Neural cell (in vitro differentiated cells): ENCODE measurements around the gene ASPDH. TPM values are rescaled to one million over a fixed set of nuclear protein-coding genes. Genes with fewer than 3 reads are reported as not detected.

ENCODE experiments used
- H2AFZ ChIP-seq: fragments of 200-600, 300-800 bp; sonication (generic), shearing (Covaris generic); 2 replicates; pipeline ENCODE4 v1.6.0; 2014; ENCODE audit warnings: low read depth, mild to moderate bottlenecking, antibody characterized with exemption, low read length, moderate library complexity
- H3F3A ChIP-seq: fragments of 200-600 bp; shearing (Covaris generic); 2 replicates; pipeline ENCODE4 v1.6.1; 2016; ENCODE audit warnings: mild to moderate bottlenecking, moderate library complexity, mixed read lengths, antibody characterized with exemption, low read length; ENCODE audit not compliant: insufficient read depth, poor library complexity, severe bottlenecking
- H3K27ac ChIP-seq: fragments of 200-600, 300-800 bp; sonication (generic), shearing (Covaris generic); 2 replicates; pipeline ENCODE4 v1.5.1; 2014; ENCODE audit warnings: mild to moderate bottlenecking, low read length, moderate library complexity
- H3K27me3 ChIP-seq: fragments of 300-800, 200-600 bp; sonication (generic), shearing (Covaris generic); 2 replicates; pipeline ENCODE4 v1.6.0; 2014; ENCODE audit warnings: mild to moderate bottlenecking, low read depth, low read length, moderate library complexity; ENCODE audit not compliant: insufficient read depth
- H3K36me3 ChIP-seq: fragments of 300-800, 200-600 bp; sonication (generic), shearing (Covaris generic); 2 replicates; pipeline ENCODE4 v1.5.1; 2014; ENCODE audit warnings: mild to moderate bottlenecking, antibody characterized with exemption, low read length, moderate library complexity; ENCODE audit not compliant: insufficient read depth
- H3K4me2 ChIP-seq: fragments of 300-800, 200-600 bp; sonication (generic), shearing (Covaris generic); 2 replicates; pipeline ENCODE4 v1.6.0; 2014; ENCODE audit warnings: mild to moderate bottlenecking, low read length
- H3K4me3 ChIP-seq: fragments of 300-800, 200-600 bp; sonication (generic), shearing (Covaris generic); 2 replicates; pipeline ENCODE4 v1.5.1; 2014; ENCODE audit warnings: mild to moderate bottlenecking, low read length, moderate library complexity
- H3K79me2 ChIP-seq: fragments of 200-600 bp; shearing (Covaris generic); replicated peaks from 2 replicates; pipeline ENCODE4 v1.6.0; 2014; ENCODE audit warnings: mild to moderate bottlenecking, low read length, moderate library complexity; ENCODE audit not compliant: insufficient read depth
- H3K9ac ChIP-seq: fragments of 300-800, 200-600 bp; sonication (generic), shearing (Covaris generic); 2 replicates; pipeline ENCODE4 v1.6.1; 2016; ENCODE audit warnings: mild to moderate bottlenecking, low read length, mixed read lengths
- H3K9me2 ChIP-seq: fragments of 200-600 bp; shearing (Covaris generic); 2 replicates; pipeline ENCODE4 v1.6.1; 2016; ENCODE audit warnings: mild to moderate bottlenecking, low read length, mixed read lengths; ENCODE audit not compliant: insufficient read depth
- H3K9me3 ChIP-seq: fragments of 200-600, 300-800 bp; sonication (generic), shearing (Covaris generic); 2 replicates; pipeline ENCODE4 v1.6.1; 2016; ENCODE audit warnings: mild to moderate bottlenecking, mixed run types, low read length, moderate library complexity, mixed read lengths
- H4K20me1 ChIP-seq: fragments of 200-600 bp; shearing (Covaris generic); 2 replicates; pipeline ENCODE4 v1.6.1; 2016; ENCODE audit warnings: mild to moderate bottlenecking, mixed run types; ENCODE audit not compliant: insufficient read depth
- CTCF ChIP-seq: fragments of 450-650 bp; IDR thresholded peaks from 2 replicates; pipeline ENCODE4 v1.5.1; 2014; ENCODE audit warnings: antibody characterized with exemption, mild to moderate bottlenecking, moderate library complexity; ENCODE audit not compliant: poor library complexity, severe bottlenecking
- EP300 ChIP-seq: fragments of 450-650 bp; conservative IDR thresholded peaks from 2 replicates; pipeline ENCODE4 v1.6.1; 2014; ENCODE audit warnings: antibody characterized with exemption, mild to moderate bottlenecking, moderate library complexity; ENCODE audit not compliant: poor library complexity, severe bottlenecking
- EZH2 ChIP-seq: fragments of 200-600, 300-800 bp; shearing (Covaris generic), sonication (generic); IDR thresholded peaks from 2 replicates; pipeline ENCODE4 v1.6.1; 2014; ENCODE audit warnings: antibody characterized with exemption, low read length, borderline replicate concordance, mild to moderate bottlenecking; ENCODE audit not compliant: insufficient read depth, poor library complexity, severe bottlenecking
- MXI1 ChIP-seq: fragments of 450-650 bp; conservative IDR thresholded peaks from 2 replicates; pipeline ENCODE4 v1.6.1; 2014; ENCODE audit warnings: antibody characterized with exemption, mild to moderate bottlenecking; ENCODE audit not compliant: poor library complexity, severe bottlenecking
- POLR2AphosphoS5 ChIP-seq: IDR thresholded peaks from 2 replicates; pipeline ENCODE4 v1.6.1; 2012
- RAD21 ChIP-seq: fragments of 450-650 bp; conservative IDR thresholded peaks from 2 replicates; pipeline ENCODE4 v1.6.1; 2014; ENCODE audit warnings: antibody characterized with exemption, mild to moderate bottlenecking, moderate library complexity
- REST ChIP-seq: IDR thresholded peaks from 2 replicates; pipeline ENCODE4 v1.6.1; 2012; ENCODE audit warnings: borderline replicate concordance
- SMC3 ChIP-seq: fragments of 450-650 bp; conservative IDR thresholded peaks from 2 replicates; pipeline ENCODE4 v1.6.1; 2014; ENCODE audit warnings: antibody characterized with exemption, mild to moderate bottlenecking, moderate library complexity; ENCODE audit not compliant: poor library complexity
- TAF1 ChIP-seq: IDR thresholded peaks from 2 replicates; pipeline ENCODE4 v1.6.1; 2012; ENCODE audit warnings: low read depth
- polyA plus RNA-seq: library from polyadenylated mRNA; depleted of rRNA; stranded (reverse); fragments of >200 nt; gene quantifications from 2 replicates; pipeline ENCODE4 v1.2.3, GENCODE V29; 2014

The ASPDH gene
- polyA plus RNA-seq, 1 donor from 2014 or later: not detected

GRCh38 chr19:50480281-50481111 is 33.2 kb downstream of the ASPDH start:
- H4K20me1 ChIP-seq: no peaks in the 10 kb centered on the region
- no peak overlapping the region for H2AFZ ChIP-seq
- H3K9me3 ChIP-seq: no peaks in the 10 kb centered on the region
- H3K79me2 ChIP-seq: peaks cover 21% of the 10 kb centered on the region
- no peak overlapping the region for H3K9ac ChIP-seq
- peaks cover 3% of the 10 kb centered on the region for H3F3A ChIP-seq
- TF ChIP-seq REST (no peak), SMC3 (no peak), MXI1 (no peak), RAD21 (no peak), CTCF (no peak), EZH2 (no peak), EP300 (no peak), POLR2AphosphoS5 (no peak), TAF1 (no peak)
- H3K27ac ChIP-seq: no peak overlapping the region
- no peak overlapping the region for H3K4me3 ChIP-seq
- H3K27me3 ChIP-seq: no peaks in the 10 kb centered on the region
- no peaks in the 10 kb centered on the region for H3K36me3 ChIP-seq
- H3K4me2 ChIP-seq: no peak overlapping the region
- no peaks in the 10 kb centered on the region for H3K9me2 ChIP-seq

GRCh38 chr19:50479761-50480251 is 33.9 kb downstream of the ASPDH start:
- H3K9me2 ChIP-seq: no peaks in the 10 kb centered on the region
- no peak overlapping the region for H2AFZ ChIP-seq
- peaks cover 21% of the 10 kb centered on the region for H3K79me2 ChIP-seq
- H3K27me3 ChIP-seq: no peaks in the 10 kb centered on the region
- TF ChIP-seq EZH2: no peak
- no peak for TF ChIP-seq POLR2AphosphoS5
- TF ChIP-seq RAD21: no peak
- TF ChIP-seq SMC3: no peak
- no peak for TF ChIP-seq REST
- TF ChIP-seq TAF1: no peak
- TF ChIP-seq EP300: no peak
- TF ChIP-seq CTCF: no peak
- no peak overlapping the region for H3K9ac ChIP-seq
- H3K4me2 ChIP-seq: no peak overlapping the region
- H3K27ac ChIP-seq: no peak overlapping the region
- H4K20me1 ChIP-seq: no peaks in the 10 kb centered on the region
- H3K36me3 ChIP-seq: no peaks in the 10 kb centered on the region
- no peaks in the 10 kb centered on the region for H3K9me3 ChIP-seq
- H3F3A ChIP-seq: peaks cover 3% of the 10 kb centered on the region
- H3K4me3 ChIP-seq: no peak overlapping the region
